Natural killer cell (primary cell): ENCODE data around the gene LRP1B. TPM values are rescaled to one million over a fixed set of nuclear protein-coding genes. Genes with fewer than 3 reads are reported as not detected.
A peak's percentile ranks its signal among the peaks of the same experiment; 100 is the strongest.

Experiments
- ATAC-seq, 3 donors: fragments of 150-1000 bp in 2 of 3; fragments of 200-7000 bp in 1 of 3; cut with Tn5 transposase; 1 replicate in 1 of 3; 2 replicates in 2 of 3; pipeline ENCODE4 v1.10.0; 2021; ENCODE audit warnings: mild to moderate bottlenecking in 2 of 3, moderate library complexity in 2 of 3
- DNase-seq, 2 donors: peaks; one replicate each; pipeline versions ENCODE4 v3.0.0 to v3.0.0-alpha.2; 2013 to 2021; ENCODE audit warnings: mixed read lengths in 1 of 2
- H3K27ac ChIP-seq: one replicate; pipeline ENCODE4 v1.5.1; 2013; ENCODE audit warnings: mild to moderate bottlenecking, low read length
- H3K27me3 ChIP-seq: one replicate; pipeline ENCODE4 v1.6.1; 2013; ENCODE audit warnings: low read length; ENCODE audit not compliant: control insufficient read depth, insufficient read depth
- H3K36me3 ChIP-seq: one replicate; pipeline ENCODE4 v1.6.1; 2013; ENCODE audit warnings: low read length; ENCODE audit not compliant: control insufficient read depth, insufficient read depth
- H3K4me1 ChIP-seq: one replicate; pipeline ENCODE4 v1.6.1; 2013; ENCODE audit warnings: low read length; ENCODE audit not compliant: control insufficient read depth, insufficient read depth
- H3K4me3 ChIP-seq: one replicate; pipeline ENCODE4 v1.5.1; 2013; ENCODE audit warnings: low read length
- H3K9me3 ChIP-seq: one replicate; pipeline ENCODE4 v1.6.1; 2013; ENCODE audit warnings: low read length; ENCODE audit not compliant: control insufficient read depth, insufficient read depth
- H3K27ac Mint-ChIP-seq, 2 donors: one replicate each; pipeline ENCODE4 v1.8.0; 2022; ENCODE audit warnings: mild to moderate bottlenecking in 2 of 2, mixed read lengths in 2 of 2, moderate library complexity in 1 of 2
- H3K27me3 Mint-ChIP-seq, 2 donors: one replicate each; pipeline ENCODE4 v1.8.0; 2022; ENCODE audit warnings: low read depth in 2 of 2, mixed read lengths in 2 of 2
- H3K36me3 Mint-ChIP-seq: one replicate; pipeline ENCODE4 v1.8.0; 2022; ENCODE audit warnings: mixed read lengths
- H3K4me1 Mint-ChIP-seq, 2 donors: one replicate each; pipeline ENCODE4 v1.8.0; 2022; ENCODE audit warnings: mixed read lengths in 2 of 2
- H3K4me3 Mint-ChIP-seq: one replicate; pipeline ENCODE4 v1.8.0; 2022; ENCODE audit warnings: mild to moderate bottlenecking, moderate library complexity, mixed read lengths
- H3K9me3 Mint-ChIP-seq, 2 donors: one replicate each; pipeline ENCODE4 v1.8.0; 2022; ENCODE audit warnings: mixed read lengths in 2 of 2
- CTCF ChIP-seq: fragments of 200-600 bp; IDR thresholded peaks from one replicate; pipeline ENCODE4 v1.8.0; 2022; ENCODE audit warnings: antibody characterized with exemption
- WGBS: methylation state at CpG from one replicate; pipeline ENCODE4 v1.1.7; 2013; ENCODE audit warnings: missing lambda C conversion rate; ENCODE audit not compliant: insufficient coverage; 5-methylcytosine and 5-hydroxymethylcytosine counted together
- intact Hi-C: fragments of 100-400 bp; cut with micrococcal nuclease; formaldehyde crosslinking; loops from one replicate; pipeline ENCODE4 v1.14.2; 2022
- total RNA-seq, 4 donors: library from RNA; stranded (reverse); fragments of 120-200 nt in 1 of 4; gene quantifications; one replicate each; pipeline versions ENCODE4 v1.2.3 to v1.2.4, GENCODE V29; 2013 to 2022

LRP1B gene
- total RNA-seq, 3 donors from 2014 or later (not counting 1 experiment from before 2014, with no cell fraction given): 0.05 TPM; not detected in 2

GRCh38 chr2:141384676-141385075, 746.1 kb downstream of the LRP1B start:
- Histone ChIP-seq H3K9me3 (no peaks in the 10 kb centered on the region), H3K36me3 (no peaks in the 10 kb centered on the region), H3K27me3 (no peaks in the 10 kb centered on the region), H3K27ac (no peak overlapping the region), H3K4me1 (no peaks in the 10 kb centered on the region), H3K4me3 (no peak overlapping the region)
- no peak for ATAC-seq
- peaks cover 10 to 31% of the 10 kb centered on the region in 2 donors for H3K9me3 Mint-ChIP-seq
- intact Hi-C loops: no loop called here
- TF ChIP-seq CTCF: no peak
- no peak overlapping the region for H3K4me3 Mint-ChIP-seq
- no peaks in the 10 kb centered on the region for H3K4me1 Mint-ChIP-seq
- no peaks in the 10 kb centered on the region for H3K27me3 Mint-ChIP-seq
- no peak overlapping the region for H3K27ac Mint-ChIP-seq
- H3K36me3 Mint-ChIP-seq: peaks cover 5% of the 10 kb centered on the region
- WGBS: 63% methylated on average over 4 of the region's 4 CpGs
- DNase-seq: no peak

GRCh38 chr2:141381946-141382345, 748.9 kb downstream of the LRP1B start:
- no peak overlapping the region for H3K27ac ChIP-seq
- H3K4me3 ChIP-seq: no peak overlapping the region
- no peaks in the 10 kb centered on the region for H3K9me3 ChIP-seq
- Mint-ChIP-seq H3K36me3 (peaks cover 1% of the 10 kb centered on the region), H3K4me1 (no peaks in the 10 kb centered on the region), H3K4me3 (no peak overlapping the region), H3K27me3 (no peaks in the 10 kb centered on the region), H3K9me3 (peaks cover 15 to 31% of the 10 kb centered on the region in 2 donors), H3K27ac (no peak overlapping the region)
- intact Hi-C loops: no loop called here
- 88% methylated on average over 1 of the region's 1 CpG for WGBS
- H3K4me1 ChIP-seq: no peaks in the 10 kb centered on the region
- no peak for TF ChIP-seq CTCF
- DNase-seq: no peak
- no peaks in the 10 kb centered on the region for H3K27me3 ChIP-seq
- H3K36me3 ChIP-seq: no peaks in the 10 kb centered on the region
- ATAC-seq: no peak

GRCh38 chr2:141380008-141380979, 750.5 kb downstream of the LRP1B start:
- TF ChIP-seq CTCF: no peak
- 53% methylated on average over 7 of the region's 7 CpGs for WGBS
- Mint-ChIP-seq H3K4me1 (no peaks in the 10 kb centered on the region), H3K27me3 (no peaks in the 10 kb centered on the region), H3K4me3 (no peak overlapping the region), H3K27ac (no peak overlapping the region), H3K36me3 (no peaks in the 10 kb centered on the region), H3K9me3 (peaks cover 14 to 30% of the 10 kb centered on the region in 2 donors)
- Histone ChIP-seq H3K27me3 (no peaks in the 10 kb centered on the region), H3K4me1 (no peaks in the 10 kb centered on the region), H3K36me3 (no peaks in the 10 kb centered on the region), H3K9me3 (no peaks in the 10 kb centered on the region), H3K4me3 (no peak overlapping the region), H3K27ac (no peak overlapping the region)
- DNase-seq (no peak), ATAC-seq (peak in 2 of 3 donors; percentile 24 to 25)
- intact Hi-C loops: no loop called here
